Kidney (tissue), 14 donors: ENCODE data around the gene CDC42. TPM values are rescaled to one million over a fixed set of nuclear protein-coding genes. Genes with fewer than 3 reads are reported as not detected.

ENCODE experiments used
- DNase-seq, 5 donors: peaks; one replicate each; pipeline ENCODE4 v3.0.0-alpha.2; 2013 to 2020
- FAIRE-seq: peaks from 2 replicates; lab custom pipeline; 2012; peaks lifted over from hg19 to GRCh38; lab: Jason Lieb, UNC
- H3K27ac ChIP-seq, 2 donors: one replicate each; pipeline ENCODE4 v1.7.0; 2013; ENCODE audit warnings: low read depth in 2 of 2, low read length in 2 of 2, inconsistent platforms in 1 of 2
- H3K27me3 ChIP-seq: one replicate; pipeline ENCODE4 v1.7.1; 2013; ENCODE audit warnings: low read length, inconsistent platforms; ENCODE audit not compliant: control insufficient read depth, insufficient read depth
- H3K36me3 ChIP-seq, 3 donors: one replicate each; pipeline versions ENCODE4 v1.7.0 to v1.7.1; 2013; ENCODE audit warnings: low read length in 3 of 3, control low read depth in 1 of 3, inconsistent platforms in 1 of 3; ENCODE audit not compliant: insufficient read depth in 3 of 3, control insufficient read depth in 2 of 3
- H3K4me1 ChIP-seq, 3 donors: one replicate each; pipeline versions ENCODE4 v1.7.0 to v1.7.1; 2013; ENCODE audit warnings: low read length in 3 of 3, inconsistent platforms in 1 of 3, low read depth in 1 of 3; ENCODE audit not compliant: control insufficient read depth in 2 of 3, insufficient read depth in 2 of 3
- H3K4me3 ChIP-seq, 3 donors: one replicate each; pipeline versions ENCODE4 v1.7.0 to v1.8.1; 2013; ENCODE audit warnings: low read length in 3 of 3, control low read depth in 1 of 3, inconsistent platforms in 1 of 3
- H3K9ac ChIP-seq, 3 donors: one replicate each; pipeline versions ENCODE4 v1.7.0 to v1.7.1; 2013; ENCODE audit warnings: low read length in 3 of 3, control low read depth in 1 of 3, inconsistent platforms in 1 of 3
- H3K9me3 ChIP-seq, 3 donors: one replicate each; pipeline versions ENCODE4 v1.7.0 to v1.7.1; 2013; ENCODE audit warnings: low read length in 3 of 3, control low read depth in 1 of 3, inconsistent platforms in 1 of 3; ENCODE audit not compliant: control insufficient read depth in 2 of 3, insufficient read depth in 1 of 3
- CTCF ChIP-seq: IDR thresholded peaks from 3 replicates; pipeline ENCODE4 v1.5.1; 2012; ENCODE audit warnings: mild to moderate bottlenecking, moderate library complexity, borderline replicate concordance; ENCODE audit not compliant: insufficient read depth; ENCODE audit errors: extremely low read depth
- intact Hi-C: fragments of 100-400 bp; cut with DNase I; formaldehyde crosslinking; loops from one replicate; pipeline ENCODE4 v1.11.1; 2022
- polyA plus RNA-seq: library from polyadenylated mRNA; stranded (reverse); fragments of 350-450 nt; fragmentation: Illumina TruSeq; extraction: RNeasy Lipid Tissue Mini Kit (QIAGEN cat#74804); gene quantifications from one replicate; pipeline ENCODE4 v1.2.3, GENCODE V29; 2014; ENCODE audit warnings: low read depth, low replicate concordance; ENCODE audit not compliant: insufficient read depth
- total RNA-seq: library from RNA; stranded (reverse); fragmentation: NEBNext Ultra II Directional; extraction: Animal tissue kit (Norgen Biotek cat#: 25700); gene quantifications from one replicate; pipeline ENCODE4 v1.2.1, GENCODE V29; 2021
- donor health status: control.
- donor health status: control.
- donor health status: control.
- donor health status: control.
- donor health status: control.
- donor health status: DM: yes; HTN: yes; CAD: no.
- donor health status: Normal renal cell carcinoma (clear cell type).

Gene CDC42
- total and polyA plus RNA-seq, 2 donors from 2014 or later: 207 to 248 TPM

GRCh38 chr1:22120469-22120790 lies 67.9 kb downstream of the CDC42 start:
- H3K9ac ChIP-seq: no peak overlapping the region
- DNase-seq (peak in 1 of 5 donors; percentile 66), FAIRE-seq (no peak)
- peaks cover 0 to 3% (median 0%) of the 10 kb centered on the region in 3 donors for H3K4me1 ChIP-seq
- no peaks in the 10 kb centered on the region for H3K9me3 ChIP-seq
- no peak overlapping the region for H3K27ac ChIP-seq
- intact Hi-C loops: no loop called here
- TF ChIP-seq CTCF: no peak
- no peaks in the 10 kb centered on the region for H3K36me3 ChIP-seq
- H3K4me3 ChIP-seq: no peak overlapping the region
- H3K27me3 ChIP-seq: no peaks in the 10 kb centered on the region

GRCh38 chr1:22121421-22121911 lies 69.0 kb downstream of the CDC42 start:
- no peaks in the 10 kb centered on the region for H3K27me3 ChIP-seq
- intact Hi-C loops: no loop called here

GRCh38 chr1:22122273-22123070 lies 70.0 kb downstream of the CDC42 start:
- no peak for TF ChIP-seq CTCF
- intact Hi-C loops: no loop called here

More at GRCh38 chr1:22121421-22121911, 69.0 kb downstream of the CDC42 start:
- no peak for TF ChIP-seq CTCF
- Histone ChIP-seq H3K36me3 (no peaks in the 10 kb centered on the region), H3K9me3 (no peaks in the 10 kb centered on the region), H3K27ac (no peak overlapping the region), H3K4me1 (peaks cover 0 to 2% (median 0%) of the 10 kb centered on the region in 3 donors), H3K4me3 (no peak overlapping the region), H3K9ac (no peak overlapping the region)
- FAIRE-seq (no peak), DNase-seq (no peak)

More at GRCh38 chr1:22122273-22123070, 70.0 kb downstream of the CDC42 start:
- Histone ChIP-seq H3K27me3 (no peaks in the 10 kb centered on the region), H3K27ac (no peak overlapping the region), H3K9ac (no peak overlapping the region), H3K9me3 (no peaks in the 10 kb centered on the region), H3K4me1 (peaks cover 0 to 2% (median 0%) of the 10 kb centered on the region in 3 donors), H3K4me3 (no peak overlapping the region), H3K36me3 (no peaks in the 10 kb centered on the region)
- FAIRE-seq (no peak), DNase-seq (no peak)
